Naive thymus-derived CD8-positive, alpha-beta T cell (primary cell): ENCODE data around the gene OTUD5. TPM values are rescaled to one million over a fixed set of nuclear protein-coding genes. Genes with fewer than 3 reads are reported as not detected.

ENCODE experiments used
- ATAC-seq, 2 donors: fragments of 150-1000 bp; cut with Tn5 transposase in 1 of 2; sonication (Bioruptor Pico), chemical (Tn5 transposase) in 1 of 2; 1 replicate in 1 of 2; 2 replicates in 1 of 2; pipeline ENCODE4 v1.10.0; 2021; ENCODE audit warnings: mild to moderate bottlenecking in 2 of 2, moderate library complexity in 2 of 2
- POLR2A ChIA-PET: fragments of 350-600 bp; sonication (Branson Sonifier 250); formaldehyde crosslinking; loops from one replicate; lab custom pipeline; 2021; ENCODE audit warnings: antibody characterized with exemption; lab: Charles Lee
- DNase-seq, 10 donors: peaks; one replicate each; pipeline versions ENCODE4 v3.0.0 to v3.0.0-alpha.2; 2020 to 2022
- H3K27ac Mint-ChIP-seq, 10 donors: one replicate each; pipeline ENCODE4 v1.8.0; 2020 to 2022; ENCODE audit warnings: mild to moderate bottlenecking in 10 of 10, mixed read lengths in 10 of 10, moderate library complexity in 4 of 10, inconsistent platforms in 1 of 10
- H3K27me3 Mint-ChIP-seq, 5 donors: one replicate each; pipeline ENCODE4 v1.8.0; 2021 to 2022; ENCODE audit warnings: mixed read lengths in 5 of 5
- H3K36me3 Mint-ChIP-seq, 3 donors: one replicate each; pipeline ENCODE4 v1.8.0; 2020 to 2022; ENCODE audit warnings: mixed read lengths in 3 of 3, mild to moderate bottlenecking in 2 of 3, inconsistent platforms in 1 of 3
- H3K4me1 Mint-ChIP-seq, 4 donors: one replicate each; pipeline ENCODE4 v1.8.0; 2021 to 2022; ENCODE audit warnings: mixed read lengths in 4 of 4
- H3K4me3 Mint-ChIP-seq, 10 donors: one replicate each; pipeline ENCODE4 v1.8.0; 2020 to 2022; ENCODE audit warnings: mild to moderate bottlenecking in 10 of 10, mixed read lengths in 10 of 10, moderate library complexity in 6 of 10, inconsistent platforms in 1 of 10
- H3K9me3 Mint-ChIP-seq, 9 donors: one replicate each; pipeline ENCODE4 v1.8.0; 2020 to 2022; ENCODE audit warnings: mixed read lengths in 9 of 9, mild to moderate bottlenecking in 3 of 9, inconsistent platforms in 1 of 9, moderate library complexity in 1 of 9
- polyA plus RNA-seq, 3 donors: library from polyadenylated mRNA; unstranded; fragments of 300-500 nt; fragmentation: Illumina TruSeq; gene quantifications; one replicate each; pipeline ENCODE4 v1.2.3, GENCODE V29; 2021
- total RNA-seq, 8 experiments: library from RNA in 2 of 8; stranded (reverse) in 2 of 8; gene quantifications; one replicate each; pipeline ENCODE4 v1.2.3 and lab custom pipeline; 2021 to 2026

Gene OTUD5
- total and polyA plus RNA-seq, 5 experiments from 2014 or later, result 23.7 to 99.4 (median 48.4) TPM

DNA sequence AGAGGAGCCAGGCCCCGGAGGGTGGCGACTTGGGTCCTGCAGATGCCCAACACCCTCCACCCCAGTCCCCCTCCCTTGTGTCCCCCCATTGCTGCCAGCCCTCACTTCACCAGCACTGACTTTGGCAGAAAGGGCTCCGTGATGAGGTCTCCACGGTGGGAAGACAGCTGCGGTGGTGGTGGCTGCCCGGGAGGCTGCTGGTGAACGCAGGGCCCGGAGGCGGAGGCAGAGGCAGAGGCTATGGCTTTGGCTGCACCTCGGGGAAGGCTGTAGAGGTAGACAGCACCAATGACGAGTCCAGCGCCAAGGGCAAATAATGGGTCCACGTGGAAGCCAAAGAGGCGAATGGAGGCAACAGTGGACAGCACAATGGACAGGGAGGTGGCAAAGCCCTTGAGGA is 52.8 kb downstream of the OTUD5 start:
- DNase-seq (no peak), ATAC-seq (no peak)
- H3K36me3 Mint-ChIP-seq, result peaks cover 0 to 47% (median 0%) of the 10 kb centered on the region in 3 donors
- no peaks in the 10 kb centered on the region for H3K27me3 Mint-ChIP-seq
- H3K27ac Mint-ChIP-seq, result no peak overlapping the region
- no peaks in the 10 kb centered on the region for H3K9me3 Mint-ChIP-seq
- H3K4me1 Mint-ChIP-seq, result peaks cover 0 to 8% (median 1%) of the 10 kb centered on the region in 4 donors
- H3K4me3 Mint-ChIP-seq, result no peak overlapping the region
- POLR2A ChIA-PET, result interaction anchor here (0.6 kb wide), 1 partner anchor 8 kb away, joined by 5 read pairs; no protein-coding TSS in a partner anchor

DNA sequence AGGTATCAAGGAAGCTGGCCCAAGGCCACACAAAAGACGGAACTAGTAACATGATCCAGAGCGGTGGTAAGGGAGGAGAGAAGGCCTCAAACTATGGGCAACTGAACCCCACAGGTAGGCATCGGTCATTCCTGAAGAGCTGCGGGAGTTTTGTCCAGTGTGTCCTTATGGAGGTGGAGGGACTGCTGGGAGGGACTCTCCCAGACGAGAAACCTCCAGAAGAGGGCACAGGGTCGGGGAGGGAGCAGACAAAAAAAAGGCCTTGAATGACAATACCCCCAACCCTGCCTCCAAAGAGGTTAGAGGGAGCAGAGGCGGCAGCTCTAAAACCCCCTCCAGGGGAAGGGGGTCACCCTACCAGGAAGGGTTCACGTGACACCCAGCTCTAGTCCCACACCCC is 53.2 kb downstream of the OTUD5 start:
- POLR2A ChIA-PET, result interaction anchor here (0.6 to 1.2 kb wide), 2 partner anchors 8 to 13 kb away, joined by 5 read pairs; no protein-coding TSS in a partner anchor
- ATAC-seq, result no peak

DNA sequence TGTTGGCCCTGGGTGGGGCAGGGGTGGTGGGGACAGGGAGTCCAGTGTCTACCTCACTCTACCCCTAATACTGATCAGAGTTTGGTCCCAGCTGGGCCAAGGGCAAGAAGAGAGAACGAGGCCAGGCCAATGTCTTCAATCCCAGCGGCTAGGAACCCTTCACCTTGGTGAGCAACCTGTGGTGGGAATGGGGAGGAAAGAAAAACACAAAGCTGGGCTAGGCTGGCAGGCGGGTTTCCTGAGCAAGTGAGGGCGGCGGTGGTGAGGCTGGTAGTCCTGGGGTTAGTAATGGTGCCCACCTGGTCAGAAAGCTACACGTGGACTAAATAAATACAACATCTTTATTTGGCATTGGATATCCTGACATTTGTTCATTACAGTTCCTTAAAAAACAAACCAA is 54.1 kb downstream of the OTUD5 start:
- Mint-ChIP-seq H3K4me1 (peaks cover 0 to 15% (median 4%) of the 10 kb centered on the region in 4 donors), H3K27me3 (no peaks in the 10 kb centered on the region), H3K27ac (peak overlapping the region in 2 of 10 donors; percentile 15 to 19), H3K9me3 (peaks cover 0 to 3% (median 0%) of the 10 kb centered on the region in 9 donors), H3K4me3 (no peak overlapping the region), H3K36me3 (peaks cover 0 to 42% (median 0%) of the 10 kb centered on the region in 3 donors)
- no peak for DNase-seq
- ATAC-seq, result no peak
- POLR2A ChIA-PET, result interaction anchor here (1.2 to 1.3 kb wide), 3 partner anchors 12 to 166 kb away, joined by 3 to 5 read pairs (median 5); no protein-coding TSS in a partner anchor

More for the DNA sequence above, 53.2 kb downstream of the OTUD5 start:
- H3K27me3 Mint-ChIP-seq, result no peaks in the 10 kb centered on the region
- peaks cover 0 to 47% (median 0%) of the 10 kb centered on the region in 3 donors for H3K36me3 Mint-ChIP-seq
- H3K4me1 Mint-ChIP-seq, result peaks cover 0 to 12% (median 1%) of the 10 kb centered on the region in 4 donors
- no peaks in the 10 kb centered on the region for H3K9me3 Mint-ChIP-seq
- DNase-seq, result no peak
- H3K27ac Mint-ChIP-seq, result peak overlapping the region in 2 of 10 donors; percentile 19 to 27
- no peak overlapping the region for H3K4me3 Mint-ChIP-seq

DNA sequence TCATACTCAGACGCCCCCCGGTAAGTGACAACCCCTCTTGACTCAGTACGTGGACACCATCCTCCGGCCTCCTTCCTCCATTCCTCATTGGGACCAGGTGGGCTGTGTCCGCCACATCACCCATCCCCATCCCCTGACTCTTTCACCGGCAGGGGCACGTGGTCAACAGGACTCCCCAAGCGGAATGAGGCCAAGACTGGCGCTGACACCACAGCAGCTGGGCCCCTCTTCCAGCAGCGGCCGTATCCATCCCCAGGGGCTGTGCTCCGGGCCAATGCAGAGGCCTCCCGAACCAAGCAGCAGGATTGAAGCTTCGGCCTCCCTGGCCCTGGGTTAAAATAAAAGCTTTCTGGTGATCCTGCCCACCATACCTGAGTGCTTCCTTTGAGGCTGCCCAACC is 54.6 kb downstream of the OTUD5 start:
- DNase-seq (no peak), ATAC-seq (no peak)
- POLR2A ChIA-PET, result interaction anchor here (0.8 to 1.3 kb wide), 5 partner anchors 9 to 166 kb away, joined by 3 to 9 read pairs (median 5); no protein-coding TSS in a partner anchor
- H3K9me3 Mint-ChIP-seq, result peaks cover 0 to 4% (median 0%) of the 10 kb centered on the region in 9 donors
- peaks cover 0 to 19% (median 8%) of the 10 kb centered on the region in 4 donors for H3K4me1 Mint-ChIP-seq
- H3K4me3 Mint-ChIP-seq, result no peak overlapping the region
- no peaks in the 10 kb centered on the region for H3K27me3 Mint-ChIP-seq
- peaks cover 0 to 43% (median 0%) of the 10 kb centered on the region in 3 donors for H3K36me3 Mint-ChIP-seq
- peak overlapping the region in 1 of 10 donors; percentile 28 for H3K27ac Mint-ChIP-seq

DNA sequence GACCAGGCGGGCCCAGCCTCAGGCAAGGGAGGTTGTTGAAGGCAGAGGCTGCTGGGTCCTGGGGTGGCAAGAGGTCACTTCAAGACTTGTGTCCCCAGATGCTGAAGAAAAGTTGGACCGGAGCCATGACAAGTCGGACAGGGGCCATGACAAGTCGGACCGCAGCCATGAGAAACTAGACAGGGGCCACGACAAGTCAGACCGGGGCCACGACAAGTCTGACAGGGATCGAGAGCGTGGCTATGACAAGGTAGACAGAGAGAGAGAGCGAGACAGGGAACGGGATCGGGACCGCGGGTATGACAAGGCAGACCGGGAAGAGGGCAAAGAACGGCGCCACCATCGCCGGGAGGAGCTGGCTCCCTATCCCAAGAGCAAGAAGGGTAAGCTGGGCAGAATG is 55.3 kb downstream of the OTUD5 start:
- DNase-seq (no peak), ATAC-seq (no peak)
- Mint-ChIP-seq H3K4me3 (no peak overlapping the region), H3K4me1 (peaks cover 2 to 23% (median 11%) of the 10 kb centered on the region in 4 donors), H3K36me3 (peaks cover 0 to 43% (median 0%) of the 10 kb centered on the region in 3 donors), H3K27ac (peak overlapping the region in 1 of 10 donors; percentile 56), H3K27me3 (no peaks in the 10 kb centered on the region), H3K9me3 (peaks cover 0 to 4% (median 0%) of the 10 kb centered on the region in 9 donors)
- POLR2A ChIA-PET, result interaction anchor here (0.8 to 1.3 kb wide), 4 partner anchors 10 to 165 kb away, joined by 3 to 9 read pairs (median 4); no protein-coding TSS in a partner anchor

DNA sequence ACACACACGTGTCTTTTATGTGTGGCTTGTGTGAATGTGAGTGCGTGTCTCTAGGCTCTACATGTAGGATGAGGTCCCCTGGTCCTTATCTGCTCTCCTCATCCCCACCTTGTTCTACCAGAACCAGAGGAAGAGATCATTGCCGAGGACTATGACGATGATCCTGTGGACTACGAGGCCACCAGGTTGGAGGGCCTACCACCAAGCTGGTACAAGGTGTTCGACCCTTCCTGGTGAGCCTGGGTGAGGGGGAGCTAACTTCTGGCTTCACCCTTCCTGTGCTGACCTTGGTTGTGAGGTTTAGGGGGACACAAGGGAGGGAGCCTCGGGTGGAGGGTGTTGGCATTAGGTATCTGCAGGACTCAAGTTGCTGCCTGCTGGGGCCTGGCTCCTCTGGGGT is 56.3 kb downstream of the OTUD5 start:
- Mint-ChIP-seq H3K27ac (peak overlapping the region in 2 of 10 donors; percentile 35 to 80), H3K9me3 (peaks cover 0 to 4% (median 0%) of the 10 kb centered on the region in 9 donors), H3K4me1 (peaks cover 2 to 33% (median 18%) of the 10 kb centered on the region in 4 donors), H3K4me3 (no peak overlapping the region), H3K27me3 (no peaks in the 10 kb centered on the region), H3K36me3 (peaks cover 0 to 43% (median 0%) of the 10 kb centered on the region in 3 donors)
- no peak for DNase-seq
- POLR2A ChIA-PET, result no interaction called here
- ATAC-seq, result no peak

DNA sequence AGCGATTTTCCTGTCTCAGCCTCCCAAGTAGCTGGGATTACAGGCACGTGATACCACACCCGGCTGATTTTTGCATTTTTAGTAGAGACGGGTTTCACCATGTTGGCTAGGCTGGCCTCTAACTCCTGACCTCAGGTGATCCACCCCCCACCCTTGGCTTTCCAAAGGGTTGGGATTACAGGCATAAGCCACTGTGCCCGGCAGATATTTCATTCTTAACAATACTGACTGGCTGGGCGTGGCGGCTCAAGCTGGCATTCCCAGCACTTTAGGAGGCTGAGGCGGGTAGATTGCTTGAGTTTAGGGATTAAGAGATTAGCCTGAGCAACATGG is 58.4 kb downstream of the OTUD5 start:
- peaks cover 2 to 41% (median 26%) of the 10 kb centered on the region in 4 donors for H3K4me1 Mint-ChIP-seq
- H3K36me3 Mint-ChIP-seq, result peaks cover 0 to 41% (median 0%) of the 10 kb centered on the region in 3 donors
- H3K27me3 Mint-ChIP-seq, result no peaks in the 10 kb centered on the region
- DNase-seq (no peak), ATAC-seq (no peak)
- H3K27ac Mint-ChIP-seq, result peak overlapping the region in 6 of 10 donors; percentile 20 to 95 (median 50)
- peak overlapping the region in 4 of 10 donors; percentile 19 to 88 (median 48) for H3K4me3 Mint-ChIP-seq
- H3K9me3 Mint-ChIP-seq, result peaks cover 0 to 4% (median 0%) of the 10 kb centered on the region in 9 donors
- POLR2A ChIA-PET, result interaction anchor here (0.7 to 2.2 kb wide), 3 partner anchors 19 to 104 kb away, joined by 4 to 26 read pairs (median 14); partner anchors contain the start of gene PIM2

DNA sequence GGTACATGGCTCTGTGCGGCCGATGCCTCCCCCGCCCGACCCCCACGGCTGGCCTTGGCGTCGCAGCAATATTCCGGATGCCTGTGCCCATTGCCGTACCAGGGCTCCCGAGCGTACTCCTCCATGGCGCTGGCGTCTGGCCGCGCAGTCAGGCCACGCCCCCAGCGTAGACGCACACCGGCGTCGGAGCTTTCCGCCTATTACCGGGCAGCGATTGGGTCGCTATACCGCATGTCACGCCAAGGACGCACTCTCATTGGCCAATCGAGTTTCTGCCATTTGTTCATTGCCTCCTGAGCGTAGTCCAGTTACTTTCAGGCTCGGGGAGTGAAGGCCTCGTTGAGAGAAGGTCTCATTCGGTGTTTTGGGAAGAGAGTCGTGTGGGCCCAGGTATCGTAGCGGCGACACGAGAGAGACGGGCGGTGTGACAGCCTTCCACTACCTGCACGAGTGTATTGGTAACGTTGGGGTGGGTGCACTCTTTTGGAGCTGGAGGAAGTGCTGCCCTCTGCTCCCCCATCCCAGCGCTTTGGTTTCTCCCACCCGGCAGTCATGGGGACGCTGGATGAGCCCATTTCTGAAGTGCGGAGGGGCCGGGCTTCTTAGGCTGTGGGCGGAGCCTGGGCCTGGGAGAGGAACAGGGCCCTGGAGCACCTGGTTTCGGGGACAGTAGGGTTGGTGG is 59.6 kb downstream of the OTUD5 start, which contains the start of the genes PQBP1 and TIMM17B:
PQBP1 (plus strand) TSS at position 306 of the 682 bp plus-strand sequence. CDS start 580 bp downstream, outside the sequence.
TIMM17B (minus strand) TSS at position 144 of the 682 bp plus-strand sequence; CDS start at position 125, 19 bp downstream.
- peak; percentile 79 to 94 (median 87) for DNase-seq
- Mint-ChIP-seq H3K36me3 (peaks cover 0 to 39% (median 0%) of the 10 kb centered on the region in 3 donors), H3K4me1 (peaks cover 4 to 41% (median 26%) of the 10 kb centered on the region in 4 donors), H3K27ac (peak within 1 kb of the TSS; percentile 92 to 100 (median 96)), H3K4me3 (peak within 1 kb of the TSS; percentile 88 to 98 (median 92)), H3K27me3 (no peaks in the 10 kb centered on the region), H3K9me3 (peaks cover 0 to 4% (median 0%) of the 10 kb centered on the region in 9 donors)
- peak; percentile 86 for ATAC-seq
- POLR2A ChIA-PET, result interaction anchor here (0.6 to 2.7 kb wide), 17 partner anchors 9 to 1525 kb away, joined by 3 to 26 read pairs (median 6); partner anchors contain the start of genes GRIPAP1, HDAC6, OTUD5 and PCSK1N

DNA sequence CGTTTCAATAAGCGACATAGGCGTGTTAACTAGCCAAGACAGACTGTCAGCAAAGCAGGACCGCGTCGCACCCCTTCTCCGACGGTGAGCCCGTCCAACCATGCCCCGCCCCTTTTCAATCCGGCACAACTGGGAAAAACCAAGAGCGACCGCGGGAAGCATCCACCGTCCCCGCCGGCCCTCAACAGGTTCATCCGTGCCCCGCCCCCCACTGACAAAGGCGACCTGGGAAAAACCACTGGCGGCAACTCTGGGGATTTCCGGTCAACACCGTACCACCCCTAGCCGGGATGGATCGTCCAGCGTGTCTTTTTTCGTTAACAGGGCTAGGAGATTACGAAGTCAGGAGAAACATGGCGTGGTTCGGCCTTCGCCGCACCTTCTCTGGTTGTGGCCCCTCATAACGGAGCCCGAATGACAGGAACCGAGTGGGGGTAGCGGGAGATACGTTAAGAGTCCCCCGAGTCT is 60.2 kb downstream of the OTUD5 start:
- peak overlapping the region; percentile 92 to 100 (median 96) for H3K27ac Mint-ChIP-seq
- POLR2A ChIA-PET, result interaction anchor here (0.9 to 2.7 kb wide), 14 partner anchors 10 to 323 kb away, joined by 3 to 26 read pairs (median 6); partner anchors contain the start of genes GRIPAP1, HDAC6, OTUD5 and PCSK1N
- ATAC-seq (peak; percentile 16 to 23), DNase-seq (peak in 9 of 10 donors; percentile 30 to 77 (median 53))
- H3K27me3 Mint-ChIP-seq, result no peaks in the 10 kb centered on the region
- H3K4me1 Mint-ChIP-seq, result peaks cover 4 to 41% (median 29%) of the 10 kb centered on the region in 4 donors
- H3K9me3 Mint-ChIP-seq, result peaks cover 0 to 4% (median 0%) of the 10 kb centered on the region in 9 donors
- H3K36me3 Mint-ChIP-seq, result peaks cover 0 to 33% (median 0%) of the 10 kb centered on the region in 3 donors
- H3K4me3 Mint-ChIP-seq, result peak overlapping the region; percentile 88 to 98 (median 92)

DNA sequence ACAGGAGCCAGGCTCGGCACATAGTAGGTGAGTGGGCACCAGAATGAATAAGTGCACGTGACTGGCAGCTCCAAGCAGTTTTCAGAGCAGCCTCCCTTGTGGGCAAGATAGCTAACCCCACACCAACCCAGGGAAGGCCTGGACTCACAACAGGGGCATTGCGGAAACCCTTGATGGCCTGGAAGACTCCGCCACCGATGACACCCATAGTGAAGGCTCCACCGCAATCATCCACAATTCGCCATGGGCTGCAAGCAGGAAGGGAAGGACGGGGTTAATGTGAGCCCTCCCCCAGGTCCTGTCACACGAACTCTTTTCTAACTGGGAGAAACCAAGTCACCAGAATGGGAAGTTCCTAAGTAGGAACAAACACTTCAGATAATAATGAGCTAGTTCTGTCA is 60.8 kb downstream of the OTUD5 start:
- DNase-seq (no peak), ATAC-seq (no peak)
- Mint-ChIP-seq H3K27me3 (no peaks in the 10 kb centered on the region), H3K36me3 (peaks cover 0 to 28% (median 0%) of the 10 kb centered on the region in 3 donors), H3K9me3 (peaks cover 0 to 4% (median 0%) of the 10 kb centered on the region in 9 donors), H3K4me3 (peak overlapping the region; percentile 88 to 98 (median 92)), H3K4me1 (peaks cover 4 to 45% (median 31%) of the 10 kb centered on the region in 4 donors), H3K27ac (peak overlapping the region; percentile 92 to 100 (median 96))
- POLR2A ChIA-PET, result interaction anchor here (0.6 to 2.7 kb wide), 6 partner anchors 8 to 106 kb away, joined by 3 to 24 read pairs (median 6); partner anchors contain the start of genes GRIPAP1 and OTUD5

DNA sequence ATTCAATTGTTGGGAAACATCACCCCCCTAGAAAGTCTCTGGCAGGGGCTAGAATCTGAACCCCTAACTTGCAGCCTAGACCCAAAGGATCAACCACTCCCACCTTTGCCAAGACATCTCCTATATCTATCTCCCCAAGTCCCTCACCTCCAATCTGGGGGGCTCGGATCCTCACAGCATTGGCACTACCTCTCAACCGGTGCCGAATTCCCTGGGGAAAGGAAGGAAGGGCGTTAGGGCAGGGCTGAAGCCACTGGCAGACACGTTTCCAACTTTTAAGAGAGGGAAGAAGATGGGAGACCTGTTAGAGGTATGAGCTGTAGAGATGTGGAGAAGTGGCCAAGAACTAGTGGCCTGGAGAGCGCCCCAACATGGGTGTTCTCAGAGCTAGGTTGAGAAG is 62.5 kb downstream of the OTUD5 start:
- Mint-ChIP-seq H3K4me1 (peaks cover 11 to 48% (median 41%) of the 10 kb centered on the region in 4 donors), H3K27ac (peak overlapping the region in 7 of 10 donors; percentile 8 to 80 (median 48)), H3K4me3 (peak overlapping the region in 3 of 10 donors; percentile 40 to 50 (median 47)), H3K36me3 (peaks cover 0 to 19% (median 0%) of the 10 kb centered on the region in 3 donors), H3K9me3 (peaks cover 0 to 4% (median 0%) of the 10 kb centered on the region in 9 donors), H3K27me3 (no peaks in the 10 kb centered on the region)
- POLR2A ChIA-PET, result interaction anchor here (0.5 to 1.4 kb wide), 3 partner anchors 17 to 187 kb away, joined by 3 to 4 read pairs (median 3); partner anchors contain the start of gene SLC35A2
- DNase-seq (no peak), ATAC-seq (no peak)
